CD14-positive monocyte (primary cell): ENCODE data around the gene GAL. TPM values are rescaled to one million over a fixed set of nuclear protein-coding genes. Genes with fewer than 3 reads are reported as not detected.

ENCODE experiments used
- DNase-seq, 3 donors: peaks; one replicate each; pipeline ENCODE4 v3.0.0-alpha.2; 2011 to 2022
- H2AFZ ChIP-seq: 2 replicates; pipeline ENCODE4 v1.6.0; 2012; ENCODE audit warnings: mild to moderate bottlenecking, low read depth, low read length, inconsistent platforms; ENCODE audit not compliant: insufficient read depth, poor library complexity, severe bottlenecking
- H3K27ac ChIP-seq, 2 donors: 1 replicate in 1 of 2; 2 replicates in 1 of 2; pipeline ENCODE4 v1.5.1; 2012 to 2013; ENCODE audit warnings: low read length in 2 of 2, control low read depth in 1 of 2, inconsistent platforms in 1 of 2, low read depth in 1 of 2, mild to moderate bottlenecking in 1 of 2
- H3K27me3 ChIP-seq, 2 donors: one replicate each; pipeline versions ENCODE4 v1.6.0 to v1.6.1; 2011 to 2013; ENCODE audit warnings: low read length in 2 of 2; ENCODE audit not compliant: control insufficient read depth in 2 of 2, insufficient read depth in 2 of 2
- H3K36me3 ChIP-seq, 2 donors: replicated peaks in 1 of 2; 1 replicate in 1 of 2; 2 replicates in 1 of 2; pipeline versions ENCODE4 v1.5.1 to v1.6.1; 2012 to 2013; ENCODE audit warnings: low read length in 2 of 2, control low read depth in 1 of 2, inconsistent platforms in 1 of 2, mild to moderate bottlenecking in 1 of 2; ENCODE audit not compliant: insufficient read depth in 2 of 2, control insufficient read depth in 1 of 2
- H3K4me1 ChIP-seq, 2 donors: 1 replicate in 1 of 2; 2 replicates in 1 of 2; pipeline versions ENCODE4 v1.5.1 to v1.6.1; 2012 to 2013; ENCODE audit warnings: low read length in 2 of 2, control low read depth in 1 of 2, inconsistent platforms in 1 of 2, mild to moderate bottlenecking in 1 of 2, moderate library complexity in 1 of 2; ENCODE audit not compliant: insufficient read depth in 2 of 2, control insufficient read depth in 1 of 2
- H3K4me2 ChIP-seq: replicated peaks from 2 replicates; pipeline ENCODE3; 2012; ENCODE audit warnings: low read length, moderate library complexity, mild to moderate bottlenecking; ENCODE audit not compliant: poor library complexity, severe bottlenecking; ENCODE audit errors: extremely low read depth
- H3K4me3 ChIP-seq, 3 experiments: fragments of 200-600 bp in 1 of 3; sonication (generic) in 1 of 3; replicated peaks in 1 of 3; 1 replicate in 2 of 3; 2 replicates in 1 of 3; pipeline ENCODE4 v1.5.1; 2011 to 2013; ENCODE audit warnings: low read length in 3 of 3, mild to moderate bottlenecking in 3 of 3, control low read depth in 2 of 3, low read depth in 2 of 3, inconsistent platforms in 1 of 3, moderate library complexity in 1 of 3
- H3K79me2 ChIP-seq: 2 replicates; pipeline ENCODE4 v1.6.0; 2012; ENCODE audit warnings: mild to moderate bottlenecking, control low read depth, inconsistent platforms, low read length, moderate library complexity; ENCODE audit not compliant: insufficient read depth
- H3K9ac ChIP-seq: 2 replicates; pipeline ENCODE4 v1.6.0; 2017; ENCODE audit warnings: low read length, mild to moderate bottlenecking; ENCODE audit not compliant: insufficient read depth, poor library complexity, severe bottlenecking
- H3K9me3 ChIP-seq, 2 donors: replicated peaks in 1 of 2; 1 replicate in 1 of 2; 2 replicates in 1 of 2; pipeline versions ENCODE4 v1.5.1 to v1.6.1; 2012 to 2013; ENCODE audit warnings: low read length in 2 of 2, control low read depth in 1 of 2; ENCODE audit not compliant: control insufficient read depth in 1 of 2, insufficient read depth in 1 of 2
- H4K20me1 ChIP-seq: 2 replicates; pipeline ENCODE4 v1.6.0; 2012; ENCODE audit warnings: mild to moderate bottlenecking, low read length, control low read depth, moderate library complexity; ENCODE audit not compliant: insufficient read depth
- H3K27ac Mint-ChIP-seq, 7 donors: one replicate each; pipeline ENCODE4 v1.8.0; 2020; ENCODE audit warnings: mild to moderate bottlenecking in 7 of 7, mixed read lengths in 7 of 7, moderate library complexity in 6 of 7, inconsistent platforms in 2 of 7
- H3K27me3 Mint-ChIP-seq, 3 donors: one replicate each; pipeline ENCODE4 v1.8.0; 2021 to 2022; ENCODE audit warnings: low read depth in 3 of 3, mild to moderate bottlenecking in 3 of 3, mixed read lengths in 3 of 3, moderate library complexity in 3 of 3, inconsistent platforms in 1 of 3
- H3K36me3 Mint-ChIP-seq, 2 donors: one replicate each; pipeline ENCODE4 v1.8.0; 2020; ENCODE audit warnings: mixed read lengths in 2 of 2, inconsistent platforms in 1 of 2, mild to moderate bottlenecking in 1 of 2
- H3K4me1 Mint-ChIP-seq: one replicate; pipeline ENCODE4 v1.8.0; 2020; ENCODE audit warnings: mild to moderate bottlenecking, mixed read lengths
- H3K4me3 Mint-ChIP-seq, 2 donors: one replicate each; pipeline ENCODE4 v1.8.0; 2020; ENCODE audit warnings: mild to moderate bottlenecking in 2 of 2, mixed read lengths in 2 of 2, moderate library complexity in 1 of 2
- H3K9me3 Mint-ChIP-seq, 7 donors: one replicate each; pipeline ENCODE4 v1.8.0; 2020 to 2022; ENCODE audit warnings: mixed read lengths in 7 of 7, mild to moderate bottlenecking in 6 of 7, moderate library complexity in 6 of 7, inconsistent platforms in 2 of 7
- CTCF ChIP-seq: fragments of 200-600 bp; IDR thresholded peaks from one replicate; pipeline ENCODE4 v1.8.0; 2022; ENCODE audit warnings: antibody characterized with exemption, mild to moderate bottlenecking
- WGBS: methylation state at CpG from one replicate; pipeline ENCODE4 v1.1.5; 2013; ENCODE audit warnings: missing lambda C conversion rate; ENCODE audit not compliant: insufficient coverage; 5-methylcytosine and 5-hydroxymethylcytosine counted together
- intact Hi-C, 2 donors: fragments of 100-400 bp; cut with micrococcal nuclease; formaldehyde crosslinking; loops; one replicate each; pipeline versions ENCODE4 v1.15.0 to v1.15.1; 2023
- polyA plus RNA-seq, 3 donors: library from polyadenylated mRNA; depleted of rRNA in 1 of 3; unstranded in 2 of 3; stranded (reverse) in 1 of 3; fragments of 300-500 nt in 2 of 3; fragments of >200 nt in 1 of 3; fragmentation: Illumina TruSeq in 2 of 3; gene quantifications; 1 replicate in 2 of 3; 2 replicates in 1 of 3; pipeline ENCODE4 v1.2.3, GENCODE V29; 2012 to 2021

GAL gene
- polyA plus RNA-seq, 3 donors, result not detected

GRCh38 chr11:68669301-68670090 lies 14.8 kb upstream of the GAL start:
- Mint-ChIP-seq H3K27me3 (peaks cover 2 to 15% (median 11%) of the 10 kb centered on the region in 3 donors), H3K27ac (no peak overlapping the region), H3K4me3 (no peak overlapping the region), H3K9me3 (peaks cover 0 to 16% (median 9%) of the 10 kb centered on the region in 7 donors), H3K36me3 (no peaks in the 10 kb centered on the region), H3K4me1 (no peaks in the 10 kb centered on the region)
- DNase-seq, result no peak
- no peaks in the 10 kb centered on the region for H3K4me1 ChIP-seq
- H2AFZ ChIP-seq, result no peak overlapping the region
- intact Hi-C loops, result no loop called here
- H3K4me3 ChIP-seq, result no peak overlapping the region
- no peaks in the 10 kb centered on the region for H3K27me3 ChIP-seq
- no peak overlapping the region for H3K9ac ChIP-seq
- H3K27ac ChIP-seq, result no peak overlapping the region
- 94% methylated on average over 25 of the region's 27 CpGs for WGBS
- no peak overlapping the region for H3K4me2 ChIP-seq
- TF ChIP-seq CTCF, result no peak
- no peaks in the 10 kb centered on the region for H3K79me2 ChIP-seq
- H4K20me1 ChIP-seq, result no peaks in the 10 kb centered on the region
- H3K9me3 ChIP-seq, result peaks cover 10 to 11% of the 10 kb centered on the region in 2 donors
- H3K36me3 ChIP-seq, result no peaks in the 10 kb centered on the region

- Histone ChIP-seq H3K36me3 (no peaks in the 10 kb centered on the region), H3K27ac (no peak overlapping the region), H3K4me1 (no peaks in the 10 kb centered on the region), H3K9me3 (peaks cover 11 to 13% of the 10 kb centered on the region in 2 donors), H3K4me3 (no peak overlapping the region), H3K79me2 (no peaks in the 10 kb centered on the region), H2AFZ (no peak overlapping the region), H3K4me2 (no peak overlapping the region), H3K9ac (no peak overlapping the region), H3K27me3 (no peaks in the 10 kb centered on the region), H4K20me1 (no peaks in the 10 kb centered on the region)
- no peaks in the 10 kb centered on the region for H3K36me3 Mint-ChIP-seq
- no peaks in the 10 kb centered on the region for H3K4me1 Mint-ChIP-seq
- intact Hi-C loops, result no loop called here
- H3K27ac Mint-ChIP-seq, result no peak overlapping the region
- H3K4me3 Mint-ChIP-seq, result no peak overlapping the region
- no peak for DNase-seq
- TF ChIP-seq CTCF, result no peak
- H3K9me3 Mint-ChIP-seq, result peaks cover 0 to 19% (median 14%) of the 10 kb centered on the region in 7 donors
- peaks cover 2 to 19% (median 12%) of the 10 kb centered on the region in 3 donors for H3K27me3 Mint-ChIP-seq
- WGBS, result 90% methylated on average over 19 of the region's 33 CpGs
These were observed 13.9 kb upstream of the GAL start for GRCh38 chr11:68670208-68670992.
